Amniotic epithelial cell (primary cell): ENCODE data around the gene TCERG1.
"Not testable (repeated sequence)": the region's sequence is repeated elsewhere in the genome, so short reads cannot be mapped to it uniquely, and the experiment has no call there.

ENCODE experiments used
- DNase-seq: peaks from one replicate; pipeline ENCODE4 v3.0.0-alpha.2; 2010; ENCODE audit warnings: low read depth

The TCERG1 gene

GRCh38 chr5:146521403-146522106 is 74.4 kb downstream of the TCERG1 start:
- peak; percentile 59 for DNase-seq

- DNase-seq: no peak
Measured at GRCh38 chr5:146523698-146524097, 76.6 kb downstream of the TCERG1 start.

- no peak for DNase-seq
Measured at GRCh38 chr5:146527785-146528184, 80.7 kb downstream of the TCERG1 start.

- peak; percentile 14 for DNase-seq
Measured at GRCh38 chr5:146528236-146528635, 81.1 kb downstream of the TCERG1 start.

GRCh38 chr5:146529984-146530383 is 82.9 kb downstream of the TCERG1 start:
- no peak for DNase-seq

GRCh38 chr5:146533260-146533857 is 86.2 kb downstream of the TCERG1 start:
- DNase-seq: peak; percentile 47

GRCh38 chr5:146533882-146534281 is 86.7 kb downstream of the TCERG1 start:
- no peak for DNase-seq

- no peak for DNase-seq
Measured at GRCh38 chr5:146538432-146538831, 91.3 kb downstream of the TCERG1 start.

GRCh38 chr5:146539973-146540372 is 92.8 kb downstream of the TCERG1 start:
- DNase-seq: no peak

- DNase-seq: peak; percentile 21
Measured at GRCh38 chr5:146540414-146540813, 93.3 kb downstream of the TCERG1 start.

GRCh38 chr5:146541958-146542849 is 95.1 kb downstream of the TCERG1 start:
- DNase-seq: peak; percentile 48

- DNase-seq: no peak
Measured at GRCh38 chr5:146544232-146544631, 97.1 kb downstream of the TCERG1 start.

- DNase-seq: peak; percentile 6
Measured at GRCh38 chr5:146548781-146549449, 101.8 kb downstream of the TCERG1 start.

GRCh38 chr5:146549615-146550014 is 102.5 kb downstream of the TCERG1 start:
- no peak for DNase-seq

GRCh38 chr5:146553446-146553845 is 106.3 kb downstream of the TCERG1 start:
- peak; percentile 25 for DNase-seq

GRCh38 chr5:146556884-146557283 is 109.8 kb downstream of the TCERG1 start:
- not testable (repeated sequence) for DNase-seq

- DNase-seq: no peak
Measured at GRCh38 chr5:146560205-146560812, 113.2 kb downstream of the TCERG1 start.
